ENCODE measurements around the gene LIPE.

The LIPE gene

GRCh38 chr19:42378225-42379215 is 48.7 kb downstream of the LIPE start:
- DNase-seq, result no peak

- DNase-seq, result no peak
Measured at GRCh38 chr19:42376177-42376555, 51.0 kb downstream of the LIPE start.

GRCh38 chr19:42375415-42376176 is 51.6 kb downstream of the LIPE start:
- no peak for DNase-seq

GRCh38 chr19:42374826-42375376 is 52.3 kb downstream of the LIPE start:
- no peak for DNase-seq

- no peak for DNase-seq
Measured at GRCh38 chr19:42370626-42371175, 56.5 kb downstream of the LIPE start.

- DNase-seq, result no peak
Measured at GRCh38 chr19:42370068-42370520, 57.1 kb downstream of the LIPE start.

- no peak for DNase-seq
Measured at GRCh38 chr19:42369433-42370067, 57.6 kb downstream of the LIPE start.

- DNase-seq, result no peak
Measured at GRCh38 chr19:42368765-42369164, 58.4 kb downstream of the LIPE start.

- DNase-seq, result no peak
Measured at GRCh38 chr19:42368360-42368759, 58.8 kb downstream of the LIPE start.

- no peak for DNase-seq
Measured at GRCh38 chr19:42367929-42368328, 59.3 kb downstream of the LIPE start.

- no peak for DNase-seq
Measured at GRCh38 chr19:42366673-42367072, 60.5 kb downstream of the LIPE start.

GRCh38 chr19:42363614-42364346 is 63.4 kb downstream of the LIPE start:
- no peak for DNase-seq

- DNase-seq, result no peak
Measured at GRCh38 chr19:42362891-42363440, 64.2 kb downstream of the LIPE start.

- DNase-seq, result no peak
Measured at GRCh38 chr19:42362342-42362741, 64.8 kb downstream of the LIPE start.

GRCh38 chr19:42361545-42361910 is 65.7 kb downstream of the LIPE start:
- no peak for DNase-seq

GRCh38 chr19:42360787-42361544 is 66.2 kb downstream of the LIPE start:
- DNase-seq, result no peak

GRCh38 chr19:42357290-42357689 is 69.9 kb downstream of the LIPE start:
- DNase-seq, result no peak

- no peak for DNase-seq
Measured at GRCh38 chr19:42356686-42357085, 70.5 kb downstream of the LIPE start.

GRCh38 chr19:42355896-42356295 is 71.3 kb downstream of the LIPE start:
- DNase-seq, result no peak

GRCh38 chr19:42353341-42354015 is 73.7 kb downstream of the LIPE start:
- DNase-seq, result no peak

Measured in activated effector memory CD4-positive, alpha-beta T cell treated with anti-CD3 and anti-CD28 coated beads, Interleukin-2, amount 50 U/mL, for 16 hours (primary cell).